Calu3 (cell line): ENCODE results near the gene HS3ST5. TPM values are rescaled to one million over a fixed set of nuclear protein-coding genes. Genes with fewer than 3 reads are reported as not detected.
"Not testable (repeated sequence)": the region's sequence is repeated elsewhere in the genome, so short reads cannot be mapped to it uniquely, and the experiment has no call there.

ENCODE experiments used
- BruUV-seq: library from RNA; stranded (reverse); fragments of 400-500 nt; replicated peaks from 2 replicates; lab custom pipeline; 2021; lab: Mats Ljungman, UMichigan
- CTCF ChIA-PET: fragments of 300-600 bp; sonication (Branson Sonifier 250); formaldehyde crosslinking; loops from one replicate; lab custom pipeline; 2022; ENCODE audit warnings: antibody characterized with exemption; lab: Charles Lee
- DNase-seq: peaks from one replicate; pipeline ENCODE4 v3.0.0; 2022
- H3K27ac Mint-ChIP-seq: one replicate; pipeline ENCODE4 v1.8.0; 2022; ENCODE audit warnings: mixed read lengths; ENCODE audit not compliant: unreplicated experiment
- H3K27me3 Mint-ChIP-seq: one replicate; pipeline ENCODE4 v1.8.0; 2022; ENCODE audit warnings: mixed read lengths; ENCODE audit not compliant: unreplicated experiment
- H3K36me3 Mint-ChIP-seq: one replicate; pipeline ENCODE4 v1.8.0; 2022; ENCODE audit warnings: mild to moderate bottlenecking, moderate library complexity, mixed read lengths; ENCODE audit not compliant: insufficient read depth, unreplicated experiment
- H3K4me1 Mint-ChIP-seq: one replicate; pipeline ENCODE4 v1.8.0; 2022; ENCODE audit warnings: mild to moderate bottlenecking, low read depth, mixed read lengths; ENCODE audit not compliant: unreplicated experiment
- H3K4me3 Mint-ChIP-seq: one replicate; pipeline ENCODE4 v1.8.0; 2022; ENCODE audit warnings: mild to moderate bottlenecking, low read depth, moderate library complexity, mixed read lengths; ENCODE audit not compliant: unreplicated experiment
- H3K9me3 Mint-ChIP-seq: one replicate; pipeline ENCODE4 v1.8.0; 2022; ENCODE audit warnings: low read depth, mixed read lengths; ENCODE audit not compliant: unreplicated experiment
- CTCF ChIP-seq: fragments of 200-600 bp; IDR thresholded peaks from one replicate; pipeline ENCODE4 v1.8.0; 2022; ENCODE audit warnings: antibody characterized with exemption; ENCODE audit not compliant: unreplicated experiment
- intact Hi-C: fragments of 100-400 bp; cut with micrococcal nuclease; formaldehyde crosslinking; loops from one replicate; pipeline ENCODE4 v1.10.0; 2022; ENCODE audit not compliant: unreplicated experiment
- total RNA-seq: library from RNA; stranded (reverse); gene quantifications from 2 replicates; pipeline ENCODE4 v1.2.3, GENCODE V29; 2022

Gene HS3ST5
- total RNA-seq, 1 experiment from 2014 or later = 0.40 TPM

- H3K36me3 Mint-ChIP-seq = no peaks in the 10 kb centered on the region
- no peaks in the 10 kb centered on the region for H3K27me3 Mint-ChIP-seq
- no peak overlapping the region for H3K27ac Mint-ChIP-seq
- no TSS peak for BruUV-seq
- no peaks in the 10 kb centered on the region for H3K9me3 Mint-ChIP-seq
- no peak for DNase-seq
- TF ChIP-seq CTCF = no peak
- CTCF ChIA-PET = no interaction called here
- no peaks in the 10 kb centered on the region for H3K4me1 Mint-ChIP-seq
- H3K4me3 Mint-ChIP-seq = no peak overlapping the region
- intact Hi-C loops = no loop called here
Measured at GRCh38 chr6:114154812-114155211, 188.0 kb downstream of the HS3ST5 start.

- BruUV-seq = no TSS peak
- no peak for TF ChIP-seq CTCF
- no peak for DNase-seq
- Mint-ChIP-seq H3K4me1 (no peaks in the 10 kb centered on the region), H3K9me3 (no peaks in the 10 kb centered on the region), H3K27ac (no peak overlapping the region), H3K27me3 (no peaks in the 10 kb centered on the region), H3K36me3 (no peaks in the 10 kb centered on the region), H3K4me3 (no peak overlapping the region)
- CTCF ChIA-PET = no interaction called here
- intact Hi-C loops = no loop called here
Measured at GRCh38 chr6:114153448-114153847, 189.4 kb downstream of the HS3ST5 start.

DNA sequence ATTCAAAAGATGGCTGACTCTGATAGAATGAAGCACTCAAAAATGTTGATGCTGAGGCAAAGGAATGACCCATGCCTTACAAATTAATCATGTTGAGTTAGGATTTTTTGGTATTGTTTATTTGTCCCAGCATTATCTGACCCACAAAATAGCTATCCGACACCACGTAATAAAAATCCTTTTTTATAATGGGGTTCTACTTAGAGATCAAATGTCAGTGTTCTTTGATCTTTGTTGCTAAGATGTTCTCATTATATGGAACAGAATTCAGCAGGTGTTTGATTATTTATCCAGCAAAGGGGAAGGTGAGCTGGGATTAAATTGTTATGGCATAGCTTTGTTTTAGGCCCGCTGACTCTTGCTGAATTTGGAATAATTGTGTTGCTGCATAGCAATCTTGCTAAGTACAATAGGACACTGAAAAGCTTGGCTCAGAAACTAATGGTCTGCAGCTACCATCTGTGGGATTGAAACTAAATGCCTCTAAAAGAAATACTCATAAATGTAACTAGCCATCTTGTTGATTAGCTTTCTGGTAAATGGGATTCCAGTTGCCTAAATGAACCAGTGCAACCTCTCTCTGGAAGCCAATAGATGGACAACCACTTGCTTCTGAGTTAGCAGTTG is 191.6 kb downstream of the HS3ST5 start:
- BruUV-seq = no TSS peak
- no peak for TF ChIP-seq CTCF
- intact Hi-C loops = no loop called here
- Mint-ChIP-seq H3K27ac (no peak overlapping the region), H3K27me3 (no peaks in the 10 kb centered on the region), H3K4me1 (no peaks in the 10 kb centered on the region), H3K36me3 (no peaks in the 10 kb centered on the region), H3K4me3 (no peak overlapping the region), H3K9me3 (peaks cover 3% of the 10 kb centered on the region)
- DNase-seq = no peak
- CTCF ChIA-PET = no interaction called here

DNA sequence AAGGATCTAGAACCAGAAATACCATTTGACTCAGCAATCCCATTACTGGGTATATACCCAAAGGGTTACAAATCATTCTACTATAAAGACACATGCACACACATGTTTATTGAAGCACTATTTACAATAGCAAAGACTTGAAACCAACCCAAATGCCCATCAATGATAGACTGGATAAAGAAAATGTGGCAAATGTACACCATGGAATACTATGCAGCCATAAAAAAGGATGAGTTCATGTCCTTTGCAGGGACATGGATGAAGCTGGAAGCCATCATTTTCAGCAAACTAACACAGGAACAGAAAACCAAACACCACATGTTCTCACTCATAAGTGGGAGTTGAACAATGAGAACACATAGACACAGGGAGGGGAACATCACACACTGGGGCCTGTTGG is 193.6 kb downstream of the HS3ST5 start:
- CTCF ChIA-PET, H3K36me3 Mint-ChIP-seq, DNase-seq, H3K27me3 Mint-ChIP-seq, H3K27ac Mint-ChIP-seq, BruUV-seq, H3K9me3 Mint-ChIP-seq, intact Hi-C loops, H3K4me3 Mint-ChIP-seq: not testable (repeated sequence)
- H3K4me1 Mint-ChIP-seq = peaks cover 13% of the 10 kb centered on the region
